Fibroblast of skin of left quadriceps (primary cell): ENCODE results near the gene CDC42BPB.
"Not testable (repeated sequence)": the region's sequence is repeated elsewhere in the genome, so short reads cannot be mapped to it uniquely, and the experiment has no call there.

Experiments used
- DNase-seq, 2 experiments: peaks; one replicate each; pipeline ENCODE4 v3.0.0-alpha.2; 2013; ENCODE audit warnings: low read depth in 2 of 2

The CDC42BPB gene

DNA sequence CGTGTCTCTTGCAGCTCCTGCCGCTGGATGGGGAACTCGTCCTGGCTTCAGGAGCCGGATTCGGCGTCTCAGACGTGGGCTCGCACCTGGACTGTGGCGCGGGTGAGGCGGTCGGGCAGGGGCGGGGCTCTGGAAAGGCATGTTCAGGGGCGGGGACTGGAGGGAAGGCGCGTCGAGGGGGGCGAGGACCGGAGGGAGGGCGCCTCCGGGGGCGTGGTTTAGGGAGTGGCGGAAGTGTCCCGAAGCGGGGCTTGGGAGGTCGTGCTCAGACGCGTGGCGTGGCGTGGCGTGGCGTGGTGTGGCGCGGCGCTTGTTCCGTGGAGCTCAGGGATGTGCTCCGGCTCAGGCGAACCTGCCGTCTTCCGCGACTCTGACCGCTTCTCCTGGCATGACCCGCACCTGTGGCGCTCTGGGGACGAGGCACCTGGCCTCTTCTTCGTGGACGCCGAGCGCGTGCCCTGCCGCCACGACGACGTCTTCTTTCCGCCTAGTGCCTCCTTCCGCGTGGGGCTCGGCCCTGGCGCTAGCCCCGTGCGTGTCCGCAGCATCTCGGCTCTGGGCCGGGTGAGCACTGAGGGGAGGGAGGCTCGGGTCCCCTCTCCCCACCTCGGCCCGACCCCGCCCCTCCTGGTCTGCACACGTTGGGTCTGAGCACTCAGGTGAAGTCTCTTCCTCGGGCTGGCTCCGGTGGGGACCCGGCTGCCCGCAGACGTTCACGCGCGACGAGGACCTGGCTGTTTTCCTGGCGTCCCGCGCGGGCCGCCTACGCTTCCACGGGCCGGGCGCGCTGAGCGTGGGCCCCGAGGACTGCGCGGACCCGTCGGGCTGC is 128.7 kb downstream of the CDC42BPB start:
- DNase-seq = peak; percentile 11 to 21

DNA sequence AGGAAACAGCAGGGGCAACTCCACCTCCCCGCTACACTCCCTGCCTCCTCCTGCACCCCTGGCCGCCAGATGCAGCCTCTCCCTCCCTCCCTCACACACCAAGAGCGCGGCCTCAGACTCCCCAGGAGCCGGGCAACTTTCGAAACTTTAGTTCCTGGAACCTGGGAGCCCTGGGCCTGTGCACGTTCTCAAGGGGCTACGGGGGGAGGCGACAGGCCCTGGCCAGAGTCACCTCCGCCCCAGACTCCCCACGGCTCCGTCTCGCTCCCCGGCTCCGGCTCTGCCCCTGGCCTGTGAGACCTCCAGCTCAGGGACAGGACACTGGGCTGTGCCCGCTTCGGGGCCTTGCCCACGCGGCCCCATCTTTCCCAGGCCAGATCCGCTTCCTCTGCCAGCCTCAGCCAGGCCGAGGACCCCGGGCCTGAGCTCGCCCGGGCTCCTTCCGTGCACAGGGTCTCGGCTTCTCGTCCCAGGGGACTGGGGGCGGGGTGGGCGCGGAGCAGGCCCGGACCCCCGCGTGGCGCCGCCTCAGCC is 129.4 kb downstream of the CDC42BPB start:
- no peak for DNase-seq

DNA sequence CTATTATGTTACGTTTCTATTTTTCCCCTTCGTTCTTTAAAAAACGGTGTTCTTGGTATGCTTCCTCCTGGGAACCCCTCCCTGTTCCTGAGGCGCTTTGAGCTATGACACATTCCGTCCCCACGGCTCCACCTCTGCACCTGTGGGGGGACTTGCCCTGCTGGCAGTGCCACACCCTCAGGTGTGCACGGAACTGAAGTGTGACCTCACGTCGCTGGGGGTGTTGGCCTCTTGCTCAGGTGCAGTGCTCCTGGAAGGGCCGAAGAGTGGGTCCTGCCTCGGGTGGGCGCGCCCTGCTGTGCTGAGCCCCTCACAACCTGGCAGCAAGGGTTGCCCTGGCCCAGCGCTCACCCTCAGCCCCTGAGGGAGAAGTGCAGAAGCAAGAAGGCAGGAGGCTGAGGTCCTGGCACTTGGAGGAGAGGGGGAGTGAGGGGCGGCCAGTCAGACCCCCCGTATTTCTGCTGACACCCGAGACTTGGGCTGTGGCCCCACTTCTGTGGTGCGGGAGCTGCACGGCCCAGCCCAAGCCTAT is 129.9 kb downstream of the CDC42BPB start:
- no peak for DNase-seq

DNA sequence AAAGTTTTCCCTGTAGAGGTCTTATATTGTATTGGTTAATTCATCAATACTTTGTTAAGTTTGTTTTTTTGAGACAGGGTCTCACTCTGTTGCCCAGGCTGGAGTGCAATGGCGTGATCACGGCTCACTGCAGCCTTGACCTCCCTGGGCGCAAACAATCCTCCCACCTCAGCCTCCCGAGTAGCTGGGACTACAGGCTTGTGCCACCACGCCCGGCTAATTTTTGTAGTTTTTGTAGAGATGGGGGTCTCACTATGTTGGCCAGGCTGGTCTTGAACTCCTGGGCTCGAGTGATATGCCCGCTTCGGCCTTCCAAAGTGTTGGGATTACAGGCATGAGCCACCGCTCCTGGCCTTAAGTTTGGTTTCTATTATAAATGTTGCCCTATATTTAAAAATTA is 130.5 kb downstream of the CDC42BPB start:
- not testable (repeated sequence) for DNase-seq

DNA sequence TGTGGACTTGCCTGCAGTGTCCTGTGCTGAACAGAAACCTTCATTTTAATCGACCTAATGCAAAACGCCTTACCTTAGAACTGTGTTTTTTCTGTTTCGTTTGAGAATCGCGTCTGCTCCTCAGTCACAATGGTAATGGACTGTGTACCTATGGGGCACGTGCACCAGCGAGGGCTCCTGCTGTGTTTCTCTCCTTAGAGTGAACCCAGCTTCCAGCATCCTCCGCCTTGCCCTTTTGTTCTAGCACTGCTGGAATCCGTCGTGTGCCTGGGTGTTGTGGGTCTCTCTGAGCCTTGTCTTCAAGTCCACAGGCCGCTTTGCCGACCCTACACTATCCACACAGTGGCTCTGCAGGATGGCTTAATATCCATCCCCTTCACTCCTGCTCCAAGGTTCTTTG is 131.2 kb downstream of the CDC42BPB start:
- DNase-seq = no peak

DNA sequence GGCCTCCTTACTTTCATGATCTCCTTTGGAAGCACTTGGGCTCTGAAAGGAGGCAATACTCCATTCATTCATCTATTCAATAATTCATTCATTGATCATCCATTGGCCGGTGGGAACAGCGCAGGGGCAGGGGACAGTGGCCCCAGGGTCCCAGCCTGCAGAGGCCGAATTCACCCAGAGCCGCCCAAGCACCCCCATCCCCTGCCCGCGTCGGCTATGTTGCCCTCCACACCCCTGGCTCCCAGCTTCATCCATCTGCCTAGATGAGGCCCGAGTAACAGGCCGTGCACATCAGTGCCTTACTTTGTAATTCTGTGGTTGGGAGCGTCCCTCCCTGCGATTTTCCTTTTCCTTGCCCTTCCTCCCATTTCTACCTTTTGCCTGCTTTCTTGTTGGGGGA is 131.7 kb downstream of the CDC42BPB start:
- no peak for DNase-seq

DNA sequence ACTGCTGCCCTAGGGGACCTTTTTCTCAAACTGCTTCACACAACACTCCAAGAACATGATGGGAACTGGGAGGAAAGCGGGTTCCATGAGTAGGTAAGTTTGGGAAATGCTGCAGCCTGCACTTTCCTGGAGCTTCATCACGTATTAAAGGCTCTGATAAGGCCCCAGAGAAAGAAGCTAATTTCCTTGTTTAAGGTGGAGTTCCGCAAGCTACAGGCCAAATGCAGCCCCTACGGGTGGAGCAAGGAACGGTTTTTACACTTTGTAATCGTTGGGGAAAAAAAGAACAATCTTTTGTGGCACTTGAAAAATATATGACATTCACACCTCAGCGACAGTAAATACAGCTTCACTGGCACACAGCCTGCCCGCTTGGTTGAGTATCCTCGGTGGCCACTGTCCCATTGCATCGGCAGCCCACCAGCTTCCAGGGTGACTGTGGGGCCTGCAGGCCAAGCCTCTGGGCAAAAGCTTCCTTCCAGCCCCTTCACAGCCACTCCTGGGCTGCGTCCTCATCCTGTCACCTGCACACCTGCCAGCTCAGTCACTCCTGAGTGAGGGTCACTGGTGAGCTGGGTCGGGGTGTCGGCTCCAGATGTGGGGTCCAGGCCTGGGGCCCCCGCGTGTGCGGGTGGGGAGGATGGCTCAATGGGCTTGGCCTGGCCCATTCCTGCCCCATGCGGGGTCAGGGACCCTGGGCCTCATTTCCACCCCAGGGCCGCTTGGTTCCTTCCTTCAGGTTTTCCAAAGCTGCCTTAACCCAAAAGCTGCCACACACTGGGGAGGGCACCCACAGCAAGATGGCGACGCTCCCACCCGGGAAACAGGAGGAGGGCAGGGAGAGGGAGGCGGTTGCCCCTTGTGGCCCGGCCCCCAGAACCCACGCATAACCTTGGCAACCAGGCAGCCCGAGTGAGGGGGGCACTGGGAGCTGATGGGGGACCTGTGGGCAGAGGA is 132.4 kb downstream of the CDC42BPB start:
- DNase-seq = no peak

DNA sequence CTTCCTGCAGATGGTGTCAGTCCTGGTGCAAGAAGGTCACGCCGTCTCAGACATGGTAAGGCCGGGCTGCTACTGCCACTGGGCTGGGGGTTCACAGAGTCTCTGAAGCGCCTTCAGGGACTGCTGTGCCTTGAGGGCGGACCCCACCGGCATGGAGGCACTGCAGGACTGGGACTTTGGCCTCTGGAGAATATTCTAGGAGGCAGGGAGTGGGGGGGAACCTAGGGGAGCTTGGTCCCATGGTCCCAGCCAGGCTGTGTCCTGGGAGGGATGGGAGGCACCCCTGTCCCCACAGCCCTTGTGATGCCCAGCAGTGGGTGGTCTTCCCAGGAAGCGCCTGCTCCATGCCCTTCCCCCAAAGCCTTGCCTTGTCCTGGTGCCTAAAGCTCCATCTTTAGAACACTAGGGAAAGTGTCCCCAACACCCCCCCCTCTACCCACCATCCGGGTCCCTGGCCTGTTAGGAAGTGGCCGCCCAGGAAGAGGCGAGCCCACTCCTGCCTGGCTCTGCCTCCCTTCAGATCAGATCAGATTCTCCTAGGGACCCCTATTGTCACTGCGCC is 133.3 kb downstream of the CDC42BPB start:
- no peak for DNase-seq

DNA sequence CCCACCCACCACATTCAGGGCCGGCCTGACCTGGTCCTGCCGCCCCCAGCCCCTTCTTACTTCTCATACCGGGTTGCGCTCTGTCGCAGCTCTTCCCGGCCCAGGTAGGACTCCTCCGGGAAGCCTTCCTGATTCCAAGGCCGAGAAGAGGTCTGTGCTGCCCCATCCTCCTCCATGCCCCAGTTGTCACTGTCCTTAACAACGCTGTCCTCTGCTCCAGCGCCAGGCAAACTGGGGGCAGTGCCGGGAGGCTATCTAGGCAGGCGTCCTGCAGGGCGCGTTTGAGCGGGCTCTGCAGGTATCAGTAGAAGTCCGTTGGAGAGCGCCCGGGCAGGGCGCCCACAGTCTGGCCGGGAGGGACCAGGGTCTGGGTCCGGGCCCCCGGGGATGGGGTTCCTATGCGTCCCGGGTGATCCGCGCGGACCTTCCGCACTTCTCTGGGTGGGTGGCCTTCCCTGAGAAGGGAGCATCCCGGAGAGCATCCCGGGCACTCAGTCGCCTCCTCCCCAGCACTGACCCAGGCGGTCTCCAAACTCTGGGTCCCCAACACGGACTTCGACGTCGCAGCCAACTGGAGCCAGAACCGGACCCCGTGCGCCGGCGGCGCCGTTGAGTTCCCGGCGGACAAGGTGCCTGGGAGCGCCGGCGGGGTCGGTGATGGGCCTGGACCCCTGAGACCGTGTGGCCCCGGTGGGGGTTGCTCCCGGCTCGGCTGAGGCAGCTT is 134.0 kb downstream of the CDC42BPB start:
- DNase-seq = no peak

DNA sequence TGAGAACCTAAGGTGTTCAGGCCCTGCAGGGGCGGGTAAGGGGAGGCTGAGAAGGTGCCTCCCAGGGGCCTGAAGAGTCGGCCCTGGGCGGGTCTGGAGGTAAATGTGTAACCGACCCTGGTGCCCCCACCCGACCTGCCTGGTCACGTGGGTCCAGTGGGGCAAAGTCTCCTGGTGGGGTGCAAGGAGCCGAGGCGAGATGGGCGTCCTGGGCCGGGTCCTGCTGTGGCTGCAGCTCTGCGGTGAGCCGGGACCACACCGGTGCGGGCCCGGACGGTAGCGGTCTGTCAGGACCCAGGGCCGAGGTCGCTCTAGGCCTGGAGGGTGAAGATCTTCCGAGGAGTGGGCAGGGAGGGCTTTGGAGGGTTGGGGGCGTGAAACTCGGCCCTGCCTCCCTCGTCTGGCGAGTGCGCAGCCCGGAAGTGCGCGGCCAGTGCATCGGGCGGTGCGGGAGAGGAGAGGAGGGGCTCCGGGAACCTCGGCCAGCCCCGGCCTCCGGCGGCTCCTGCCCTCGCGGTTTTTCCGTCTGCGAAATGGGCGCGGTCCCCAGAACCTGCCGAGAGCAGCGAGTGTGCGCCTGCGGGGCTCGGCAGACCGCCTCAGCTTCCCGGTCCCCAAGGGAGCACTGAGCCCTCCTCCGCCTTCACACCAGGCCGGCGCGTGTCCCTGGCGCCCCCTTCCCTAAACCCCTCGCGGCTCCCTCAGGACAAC is 134.7 kb downstream of the CDC42BPB start, which contains the start of gene AMN:
AMN (plus strand) TSS at position 174 of the 711 bp plus-strand sequence; CDS start at position 200, 26 bp downstream.
- DNase-seq = no peak

DNA sequence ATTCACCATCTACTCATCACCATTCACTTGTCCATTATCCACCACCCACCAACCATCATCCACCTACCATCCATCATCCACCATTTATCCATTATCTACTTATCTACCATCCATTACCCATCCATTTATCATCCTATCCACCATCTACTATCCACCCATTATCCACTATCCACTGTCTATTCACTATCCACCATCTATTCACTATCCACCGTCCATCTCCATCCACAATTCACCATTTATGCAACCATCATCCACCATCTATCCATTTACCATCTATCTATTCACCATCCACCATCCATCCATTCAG is 136.4 kb downstream of the CDC42BPB start:
- no peak for DNase-seq

DNA sequence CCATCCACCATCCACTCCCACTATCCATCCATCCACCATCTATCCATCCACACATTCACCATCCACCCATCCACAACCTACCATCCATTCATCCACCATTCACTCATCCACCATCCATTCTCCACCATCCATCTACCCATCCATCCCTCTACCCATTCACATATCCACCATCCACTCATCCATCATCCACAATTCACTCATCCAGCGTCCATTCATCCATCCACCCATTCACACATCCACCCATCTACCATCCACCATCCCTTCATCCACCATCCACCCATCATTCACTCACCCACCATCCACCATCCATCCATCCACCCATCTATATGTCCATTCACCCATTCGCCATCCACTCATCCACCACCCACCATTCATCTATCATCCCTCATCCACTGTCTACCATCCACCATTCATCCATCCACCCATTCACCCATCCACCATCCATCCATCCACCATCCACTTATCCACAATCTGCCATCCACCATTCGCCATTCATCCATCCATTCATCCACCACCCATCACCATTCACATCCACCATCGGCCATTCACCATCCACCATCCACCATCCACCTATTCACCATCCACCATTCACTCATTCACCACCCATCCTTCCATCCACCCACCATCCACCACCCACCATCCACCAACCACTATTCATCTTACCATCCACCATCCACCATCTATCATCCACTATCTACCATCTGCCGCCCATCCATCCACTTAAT is 136.9 kb downstream of the CDC42BPB start:
- DNase-seq = no peak

DNA sequence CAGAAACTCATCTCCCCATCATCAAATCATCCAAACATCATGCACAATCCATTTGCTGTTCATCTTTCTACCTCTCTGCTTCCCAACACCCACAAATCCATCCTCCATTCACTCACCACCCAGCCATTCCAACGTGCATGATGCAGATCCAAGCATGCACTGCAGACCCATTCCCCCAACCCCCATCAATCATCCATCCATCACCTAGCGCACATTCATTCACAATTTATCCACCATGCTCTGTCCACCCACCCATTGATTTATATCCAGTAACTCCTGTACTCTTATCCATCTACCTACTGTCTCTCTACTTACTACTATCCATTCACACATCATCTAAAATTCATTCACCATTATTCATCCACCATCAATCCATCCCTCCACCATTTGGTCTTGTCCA is 138.9 kb downstream of the CDC42BPB start:
- no peak for DNase-seq

DNA sequence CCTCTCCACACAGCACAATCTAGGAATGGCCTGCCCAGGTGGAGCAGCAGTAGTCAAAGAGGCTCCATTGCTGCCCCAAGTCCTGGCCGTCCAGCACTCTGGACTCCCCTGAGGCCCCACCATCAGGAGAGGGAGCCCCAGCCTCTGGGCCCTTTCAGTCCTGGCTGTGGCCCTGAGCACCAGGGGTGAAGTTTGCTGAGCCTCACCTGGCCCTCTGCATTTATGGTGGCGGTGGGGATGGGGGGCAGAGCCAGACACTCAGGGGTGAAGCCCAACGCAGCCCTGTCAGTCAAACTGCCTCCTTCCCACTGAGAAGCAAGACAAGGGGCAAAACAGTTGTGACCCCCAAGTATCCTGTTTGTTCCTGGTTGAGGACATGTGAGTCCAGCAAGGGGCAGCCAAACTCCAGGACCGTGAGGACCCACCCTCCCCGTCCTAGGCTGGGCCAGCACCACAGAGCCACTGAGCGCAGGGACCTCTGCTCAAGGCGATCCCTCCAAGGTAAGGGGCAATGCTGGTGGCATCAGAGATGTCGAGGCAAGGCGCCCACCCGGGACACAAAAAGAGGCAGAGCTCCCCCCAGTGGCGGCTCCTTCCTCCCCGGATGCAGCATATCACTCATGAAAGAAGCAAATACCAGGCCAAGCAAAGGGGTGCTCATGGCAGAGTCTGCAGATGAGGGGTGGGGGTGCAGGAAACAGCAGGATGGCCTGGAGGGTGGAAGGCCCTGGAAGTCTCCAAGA is 139.7 kb downstream of the CDC42BPB start:
- DNase-seq = peak; percentile 11 to 15

DNA sequence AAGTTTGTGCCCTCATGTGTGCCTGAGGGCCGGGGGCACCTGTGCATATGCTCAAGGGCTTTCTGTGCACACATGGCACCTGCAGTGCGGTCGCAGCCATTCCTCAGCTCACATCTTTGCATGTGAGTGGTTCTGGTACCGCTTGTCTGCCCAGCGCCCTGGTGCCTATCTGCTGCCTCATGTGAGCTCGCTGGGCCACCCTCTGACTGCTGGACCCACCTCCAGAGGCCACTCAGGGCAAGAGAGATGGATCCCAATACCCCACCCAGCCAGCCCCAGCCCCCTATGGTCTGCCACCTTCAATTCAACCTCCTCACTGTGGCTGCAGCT is 140.3 kb downstream of the CDC42BPB start:
- DNase-seq = no peak

DNA sequence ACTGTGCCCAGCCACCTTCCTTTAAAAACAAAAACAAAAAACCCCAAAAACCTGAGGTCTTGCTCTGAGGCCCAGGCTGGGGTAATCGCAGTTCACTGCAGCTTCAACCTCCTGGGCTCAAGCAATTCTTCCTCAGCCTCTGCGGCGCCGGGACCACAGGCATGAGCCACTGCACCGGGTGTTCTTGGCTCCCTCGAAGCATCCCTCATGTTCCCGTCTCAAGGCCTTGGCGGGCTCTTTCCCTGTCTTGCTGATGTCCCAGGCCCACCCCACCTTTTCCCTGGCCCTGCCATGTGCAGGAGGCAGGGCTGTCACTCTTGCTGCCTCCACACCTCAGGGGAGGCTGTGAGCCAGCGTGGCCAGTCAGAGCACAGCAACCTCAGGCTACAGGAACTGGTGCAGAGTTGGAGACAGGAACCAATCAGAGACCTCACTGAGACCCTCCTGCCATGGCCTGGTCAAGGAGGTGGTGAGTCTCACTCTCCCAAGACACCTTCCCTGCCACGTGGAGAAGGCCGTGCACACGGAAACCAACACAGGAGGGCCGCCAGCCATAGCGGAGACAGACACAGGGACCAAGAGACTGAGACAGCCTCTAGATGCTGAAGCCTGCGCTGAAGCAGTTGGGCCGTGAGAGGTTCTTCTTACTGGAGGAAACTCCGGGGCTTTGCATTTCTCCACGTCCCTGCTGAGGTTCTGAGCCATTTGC is 140.8 kb downstream of the CDC42BPB start:
- no peak for DNase-seq

DNA sequence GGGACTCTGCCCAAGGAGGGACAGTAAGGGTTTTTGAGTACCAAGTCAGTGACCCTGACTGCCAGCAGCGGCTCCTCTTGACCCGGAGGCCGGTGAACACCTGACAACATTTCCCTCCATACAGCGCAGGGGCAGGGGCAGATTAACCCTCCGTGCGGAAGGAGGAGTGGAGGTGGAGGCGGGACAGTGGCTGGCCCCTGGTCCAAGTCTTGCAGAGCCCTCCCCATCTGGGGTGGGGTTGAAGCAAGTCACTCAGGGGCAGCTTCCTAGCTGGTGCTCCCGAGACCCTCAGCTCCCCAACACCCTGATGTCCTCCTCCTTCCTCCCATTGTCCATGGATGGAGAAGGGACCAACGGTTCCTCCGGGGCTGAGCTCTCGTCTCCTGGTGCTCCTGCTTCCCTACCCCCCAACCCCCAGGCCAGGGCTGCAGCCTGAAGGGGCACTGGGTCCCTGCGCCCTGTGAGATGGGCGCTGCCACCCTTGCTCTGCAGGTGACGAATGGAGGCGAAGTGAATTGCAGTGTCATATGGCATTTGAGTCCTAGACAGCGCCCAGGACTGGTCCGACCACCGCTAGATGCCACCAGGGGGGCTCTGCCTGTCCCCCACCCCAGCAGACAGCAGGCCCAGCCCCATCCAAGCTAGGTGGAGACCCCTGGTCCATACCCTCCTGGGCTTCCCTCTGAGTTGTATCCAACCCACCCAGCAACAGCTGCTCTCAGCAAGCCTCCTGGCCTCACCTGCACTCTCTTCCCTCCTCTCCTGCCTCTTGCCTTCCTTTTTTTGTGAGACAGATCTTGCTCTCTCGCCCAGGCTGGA is 141.8 kb downstream of the CDC42BPB start:
- no peak for DNase-seq
